A549 (cell line): ENCODE data around the gene ZNF618. TPM values are rescaled to one million over a fixed set of nuclear protein-coding genes. Genes with fewer than 3 reads are reported as not detected.
A peak's percentile ranks its signal among the peaks of the same experiment; 100 is the strongest.

Experiments used
- ATAC-seq, 2 experiments: fragments of 200-7000 bp in 1 of 2; fragments of >200 bp in 1 of 2; cut with Nextera tagmentation in 1 of 2; cut with Tn5 transposase in 1 of 2; 3 replicates each; pipeline versions ENCODE4 v1.8.0 to v1.9.1; 2018 to 2020; ENCODE audit warnings: mild to moderate bottlenecking in 1 of 2, moderate library complexity in 1 of 2
- CTCF ChIA-PET: fragments of 300-600 bp; sonication (Branson Sonifier 250); formaldehyde crosslinking; extraction: SDS; loops from one replicate; lab custom pipeline; 2021; ENCODE audit warnings: antibody characterized with exemption, inconsistent platforms; lab: Yijun Ruan, JAX
- POLR2A ChIA-PET: fragments of 350-600 bp; formaldehyde crosslinking; extraction: SDS; loops from one replicate; lab custom pipeline; 2021; ENCODE audit warnings: antibody characterized with exemption, inconsistent platforms; lab: Yijun Ruan, JAX
- DNase-seq, 2 experiments: peaks; one replicate each; pipeline versions ENCODE4 v3.0.0 to v3.0.0-alpha.2; 2011 to 2016; ENCODE audit warnings: low read depth in 1 of 2, low spot score in 1 of 2
- FAIRE-seq: peaks from 2 replicates; lab custom pipeline; 2011; peaks lifted over from hg19 to GRCh38; lab: Jason Lieb, UNC
- H3K27ac ChIP-seq, 2 experiments: fragments of >200 bp; sonication (Bioruptor Twin); formaldehyde crosslinking; 3 replicates each; pipeline ENCODE4 v1.5.1; 2016 to 2017
- H3K4me1 ChIP-seq: fragments of >200 bp; sonication (Bioruptor Twin); formaldehyde crosslinking; 3 replicates; pipeline ENCODE4 v1.6.1; 2016
- H3K4me2 ChIP-seq: fragments of >200 bp; sonication (Bioruptor Twin); formaldehyde crosslinking; 3 replicates; pipeline ENCODE4 v1.6.1; 2016
- H3K4me3 ChIP-seq: fragments of >200 bp; sonication (Bioruptor Twin); formaldehyde crosslinking; 3 replicates; pipeline ENCODE4 v1.5.1; 2016
- H3K9me3 ChIP-seq: fragments of >200 bp; sonication (Bioruptor Twin); formaldehyde crosslinking; 3 replicates; pipeline ENCODE4 v1.6.1; 2016
- CEBPB ChIP-seq, 2 experiments: fragments of >200 bp in 1 of 2; sonication (Bioruptor Twin) in 1 of 2; formaldehyde crosslinking in 1 of 2; IDR thresholded peaks; 2 replicates each; pipeline ENCODE4 v1.6.1; 2012 to 2016
- E2F6 ChIP-seq: IDR thresholded peaks from 2 replicates; pipeline ENCODE4 v1.6.1; 2012; ENCODE audit warnings: low read depth, borderline replicate concordance
- ELK1 ChIP-seq: fragments of 150-350 bp; IDR thresholded peaks from 2 replicates; pipeline ENCODE4 v1.6.1; 2014; ENCODE audit warnings: low read depth, mild to moderate bottlenecking, low read length
- FOXS1 ChIP-seq: fragments of 250-450 bp; sonication (Bioruptor Pico); IDR thresholded peaks from 2 replicates; pipeline ENCODE4 v1.5.0; 2020; ENCODE audit warnings: mild to moderate bottlenecking, moderate library complexity
- GATA3 ChIP-seq: IDR thresholded peaks from 2 replicates; pipeline ENCODE4 v1.6.1; 2012; ENCODE audit warnings: borderline replicate concordance
- HOXA7 ChIP-seq: fragments of 250-450 bp; sonication (Bioruptor Pico); IDR thresholded peaks from 2 replicates; pipeline ENCODE4 v1.5.0; 2020; ENCODE audit warnings: mild to moderate bottlenecking, moderate library complexity
- JUNB ChIP-seq: fragments of >200 bp; sonication (Bioruptor Twin); formaldehyde crosslinking; IDR thresholded peaks from 2 replicates; pipeline ENCODE4 v1.6.1; 2016
- MAFK ChIP-seq: fragments of 450-650 bp; IDR thresholded peaks from 2 replicates; pipeline ENCODE4 v1.6.1; 2014; ENCODE audit not compliant: partially characterized antibody
- MAX ChIP-seq: IDR thresholded peaks from 2 replicates; pipeline ENCODE4 v1.6.1; 2012
- NPAS2 ChIP-seq: fragments of 250-450 bp; sonication (Bioruptor Pico); IDR thresholded peaks from 2 replicates; pipeline ENCODE4 v1.8.0; 2022; ENCODE audit warnings: mild to moderate bottlenecking, moderate library complexity, borderline replicate concordance
- PHF8 ChIP-seq: fragments of 200-600 bp; sonication (generic); IDR thresholded peaks from 2 replicates; pipeline ENCODE4 v1.6.1; 2016; ENCODE audit warnings: low read depth, mild to moderate bottlenecking, antibody characterized with exemption, moderate library complexity, borderline replicate concordance
- RARB ChIP-seq: fragments of 250-450 bp; sonication (Bioruptor Pico); IDR thresholded peaks from 2 replicates; pipeline ENCODE4 v1.8.0; 2021; ENCODE audit warnings: mild to moderate bottlenecking, moderate library complexity
- REST ChIP-seq: fragments of 200-600 bp; sonication (generic); IDR thresholded peaks from 2 replicates; pipeline ENCODE4 v1.6.1; 2016; ENCODE audit warnings: antibody characterized with exemption, mild to moderate bottlenecking, moderate library complexity
- RFX5 ChIP-seq: fragments of 450-650 bp; IDR thresholded peaks from 2 replicates; pipeline ENCODE4 v1.7.1; 2014; ENCODE audit warnings: antibody characterized with exemption, mild to moderate bottlenecking, moderate library complexity
- RNF2 ChIP-seq: fragments of 200-600 bp; sonication (generic); IDR thresholded peaks from 2 replicates; pipeline ENCODE4 v1.6.1; 2016; ENCODE audit warnings: low read depth, mild to moderate bottlenecking, antibody characterized with exemption, moderate library complexity, borderline replicate concordance
- WGBS: methylation state at CpG from one replicate; pipeline ENCODE4 v1.1.6; 2017; ENCODE audit errors: missing lambda C conversion rate; 5-methylcytosine and 5-hydroxymethylcytosine counted together
- polyA plus RNA-seq, 4 experiments: library from polyadenylated mRNA; depleted of rRNA in 3 of 4; stranded (reverse); fragments of >200 nt; fragmentation: RNase III in 1 of 4; extraction: RNeasy Plus Mini Kit Qiagen cat#74134 plus additional on column Dnase treatment in 1 of 4; gene quantifications; 2 replicates in 3 of 4; 3 replicates in 1 of 4; pipeline ENCODE4 v1.2.3, GENCODE V29; 2011 to 2017

ZNF618 gene
- polyA plus RNA-seq, 2 of the 4 experiments (the other 2 are of a cell fraction) = 9.0 to 10.0 TPM

GRCh38 chr9:114098021-114098935, 222.2 kb downstream of the ZNF618 start:
- WGBS = 4% methylated on average over 5 of the region's 77 CpGs
- POLR2A ChIA-PET = no interaction called here
- Histone ChIP-seq H3K4me1 (peaks cover 27% of the 10 kb centered on the region), H3K4me3 (peak overlapping the region; percentile 84), H3K4me2 (peak overlapping the region; percentile 99), H3K9me3 (peaks cover 24% of the 10 kb centered on the region)
- CTCF ChIA-PET = interaction anchor here (0.9 to 6.2 kb wide), 6 partner anchors 9 to 193 kb away, joined by 3 to 80 read pairs (median 24); no protein-coding TSS in a partner anchor
- ATAC-seq (peak; percentile 81 to 87), FAIRE-seq (no peak)
- TF ChIP-seq JUNB (no peak), MAFK (no peak), REST (no peak), FOXS1 (CRISPR knock-in tag) (no peak), CEBPB (IDR thresholded peaks at IDR 0.05) (no peak), PHF8 (peak; percentile 21; the same call in 1 of the 2 replicates)
- TF ChIP-seq, all 56 proteins: peak for 1
- DNase-seq = peak; percentile 70 to 75
- H3K27ac ChIP-seq = peak overlapping the region; percentile 71 to 91

- peak within 1 kb of the TSS; percentile 99 for H3K4me2 ChIP-seq
- CTCF ChIA-PET = interaction anchor here (1.5 to 3.5 kb wide), 4 partner anchors 9 to 191 kb away, joined by 7 to 29 read pairs (median 14); no protein-coding TSS in a partner anchor
- peak; percentile 31 to 40 for ATAC-seq
- WGBS = 30% methylated on average over 27 of the region's 32 CpGs
- DNase-seq = peak in 1 of 2 experiments; percentile 57
- H3K4me3 ChIP-seq = peak within 1 kb of the TSS; percentile 84
- 0 out of 2 replicates have a peak, but pooled peaks have one; percentile 23 for TF ChIP-seq MAX
- TF ChIP-seq NPAS2 = no peak
- TF ChIP-seq, all 56 proteins: peak for 1
- H3K9me3 ChIP-seq = peaks cover 29% of the 10 kb centered on the region
- H3K4me1 ChIP-seq = peaks cover 27% of the 10 kb centered on the region
- peak within 1 kb of the TSS; percentile 71 to 91 for H3K27ac ChIP-seq
- POLR2A ChIA-PET = no interaction called here
- no peak for FAIRE-seq
Observed at GRCh38 chr9:114098936-114099668, 223.0 kb downstream of the ZNF618 start, which contains the start of gene KIF12. KIF12 (minus strand) TSS chr9:114099292; CDS start chr9:114099276, 16 bp downstream.

- Histone ChIP-seq H3K4me3 (no peak overlapping the region), H3K9me3 (peaks cover 29% of the 10 kb centered on the region), H3K4me1 (peaks cover 33% of the 10 kb centered on the region), H3K4me2 (peak overlapping the region; percentile 99), H3K27ac (peak overlapping the region; percentile 71 to 91; a peak in 5 of 6 replicates)
- ChIA-PET POLR2A (no interaction called here), CTCF (interaction anchor here (1.0 to 3.5 kb wide), 6 partner anchors 8 to 191 kb away, joined by 3 to 29 read pairs (median 7); no protein-coding TSS in a partner anchor)
- WGBS = 63% methylated on average over 1 of the region's 2 CpGs
- no peak for DNase-seq
- no peak for FAIRE-seq
- TF ChIP-seq RFX5 (no peak), GATA3 (no peak), HOXA7 (CRISPR knock-in tag) (no peak), E2F6 (no peak), ELK1 (no peak), RNF2 (no peak), RARB (no peak)
- no peak for ATAC-seq
Observed at GRCh38 chr9:114099669-114100270, 223.7 kb downstream of the ZNF618 start.
